GM21526 (cell line): ENCODE results near the gene C16orf86.
"Not testable (repeated sequence)": the region's sequence is repeated elsewhere in the genome, so short reads cannot be mapped to it uniquely, and the experiment has no call there.

Experiments used
- ATAC-seq: cut with Tn5 transposase; IDR thresholded peaks from one replicate; pipeline ENCODE4 v1.9.1; 2021; ENCODE audit warnings: moderate library complexity; ENCODE audit not compliant: unreplicated experiment, low FRiP score

Gene C16orf86

GRCh38 chr16:67685388-67686112 lies 18.9 kb downstream of the C16orf86 start:
- ATAC-seq: no peak

- ATAC-seq: not testable (repeated sequence)
These were observed 27.1 kb downstream of the C16orf86 start for GRCh38 chr16:67693517-67694285.

- ATAC-seq: no peak
These were observed 28.0 kb downstream of the C16orf86 start for GRCh38 chr16:67694611-67695010.

- ATAC-seq: no peak
These were observed 31.0 kb downstream of the C16orf86 start for GRCh38 chr16:67697422-67698185.

- no peak for ATAC-seq
These were observed 32.7 kb downstream of the C16orf86 start for GRCh38 chr16:67699265-67699664.

GRCh38 chr16:67701420-67701819 lies 34.8 kb downstream of the C16orf86 start:
- no peak for ATAC-seq

- no peak for ATAC-seq
These were observed 35.5 kb downstream of the C16orf86 start for GRCh38 chr16:67702130-67702529.

- no peak for ATAC-seq
These were observed 37.0 kb downstream of the C16orf86 start for GRCh38 chr16:67703626-67704025.

GRCh38 chr16:67704110-67704509 lies 37.5 kb downstream of the C16orf86 start:
- ATAC-seq: no peak

GRCh38 chr16:67707210-67707609 lies 40.6 kb downstream of the C16orf86 start:
- ATAC-seq: no peak

GRCh38 chr16:67707790-67708189 lies 41.2 kb downstream of the C16orf86 start:
- no peak for ATAC-seq

- no peak for ATAC-seq
These were observed 41.8 kb downstream of the C16orf86 start for GRCh38 chr16:67708368-67708771.

- ATAC-seq: no peak
These were observed 42.4 kb downstream of the C16orf86 start for GRCh38 chr16:67709050-67709449.

- no peak for ATAC-seq
These were observed 44.0 kb downstream of the C16orf86 start for GRCh38 chr16:67710607-67711006.

- ATAC-seq: no peak
These were observed 47.1 kb downstream of the C16orf86 start for GRCh38 chr16:67713647-67714273.

- no peak for ATAC-seq
These were observed 47.9 kb downstream of the C16orf86 start for GRCh38 chr16:67714522-67714921.

GRCh38 chr16:67716097-67716496 lies 49.5 kb downstream of the C16orf86 start:
- ATAC-seq: no peak
